Breast epithelium (tissue), 3 donors: ENCODE results near the gene FYB1.

Experiments used
- POLR2A ChIP-seq: fragments of 450-650 bp; IDR thresholded peaks from one replicate; pipeline ENCODE4 v1.6.1; 2016; ENCODE audit warnings: antibody characterized with exemption, mild to moderate bottlenecking, moderate library complexity
- POLR2AphosphoS5 ChIP-seq, 3 donors: sonication (generic); formaldehyde crosslinking; IDR thresholded peaks; one replicate each; pipeline ENCODE4 v1.6.1; 2017; ENCODE audit warnings: antibody characterized with exemption in 3 of 3
- TF ChIP-seq, protein P1 (sequence below), 3 donors: fragments of 450-650 bp; IDR thresholded peaks; one replicate each; pipeline ENCODE4 v1.5.1; 2016 to 2017; ENCODE audit warnings: antibody characterized with exemption in 3 of 3, mild to moderate bottlenecking in 3 of 3, moderate library complexity in 3 of 3

DNA sequence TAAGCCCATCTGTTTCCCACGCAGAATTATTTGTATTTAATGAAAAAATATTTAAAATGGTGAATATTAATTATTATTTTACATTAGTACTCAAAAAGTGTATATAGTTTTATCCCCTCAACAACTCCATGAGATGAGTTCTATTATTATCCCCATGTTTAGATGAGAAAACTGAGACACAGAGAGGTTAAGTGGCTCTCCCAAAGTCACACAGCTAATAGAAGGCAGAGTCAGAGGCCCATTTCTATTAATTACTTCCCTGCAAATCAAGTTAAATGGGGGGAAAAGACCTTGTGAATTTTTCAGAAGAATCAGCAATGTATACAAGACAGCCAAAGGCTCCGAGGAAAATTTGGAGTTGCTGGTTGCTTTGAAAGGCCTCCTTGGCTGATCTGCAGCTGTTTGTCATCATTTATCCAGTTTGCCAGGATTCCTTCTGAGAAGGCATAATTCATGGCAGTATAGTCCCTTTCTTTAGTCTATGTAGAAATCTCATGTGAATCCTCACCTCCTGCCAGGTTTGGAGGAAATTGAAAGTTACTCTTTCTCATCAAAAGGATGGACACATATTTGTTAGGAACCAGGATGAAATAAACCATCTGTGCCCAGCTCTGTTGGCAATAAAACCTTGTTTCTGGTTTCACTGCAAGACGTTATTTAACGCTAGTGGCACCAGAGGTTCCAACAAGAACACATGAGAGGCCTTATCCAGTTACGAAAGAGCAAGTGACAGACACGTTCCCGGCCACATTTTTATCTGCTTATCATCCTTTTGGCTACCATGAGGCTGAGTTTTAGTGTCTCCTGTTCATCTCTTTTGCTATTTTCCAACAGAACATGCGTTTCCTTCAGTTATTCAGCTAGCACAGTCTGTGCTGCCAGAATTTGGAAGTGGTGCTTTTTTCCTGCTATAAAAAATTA, 621 bp downstream of the FYB1 start:
- TF ChIP-seq POLR2A (no peak), POLR2AphosphoS5 (IDR thresholded peaks at IDR 0.05) (no peak)
- TF ChIP-seq, protein P1, sequence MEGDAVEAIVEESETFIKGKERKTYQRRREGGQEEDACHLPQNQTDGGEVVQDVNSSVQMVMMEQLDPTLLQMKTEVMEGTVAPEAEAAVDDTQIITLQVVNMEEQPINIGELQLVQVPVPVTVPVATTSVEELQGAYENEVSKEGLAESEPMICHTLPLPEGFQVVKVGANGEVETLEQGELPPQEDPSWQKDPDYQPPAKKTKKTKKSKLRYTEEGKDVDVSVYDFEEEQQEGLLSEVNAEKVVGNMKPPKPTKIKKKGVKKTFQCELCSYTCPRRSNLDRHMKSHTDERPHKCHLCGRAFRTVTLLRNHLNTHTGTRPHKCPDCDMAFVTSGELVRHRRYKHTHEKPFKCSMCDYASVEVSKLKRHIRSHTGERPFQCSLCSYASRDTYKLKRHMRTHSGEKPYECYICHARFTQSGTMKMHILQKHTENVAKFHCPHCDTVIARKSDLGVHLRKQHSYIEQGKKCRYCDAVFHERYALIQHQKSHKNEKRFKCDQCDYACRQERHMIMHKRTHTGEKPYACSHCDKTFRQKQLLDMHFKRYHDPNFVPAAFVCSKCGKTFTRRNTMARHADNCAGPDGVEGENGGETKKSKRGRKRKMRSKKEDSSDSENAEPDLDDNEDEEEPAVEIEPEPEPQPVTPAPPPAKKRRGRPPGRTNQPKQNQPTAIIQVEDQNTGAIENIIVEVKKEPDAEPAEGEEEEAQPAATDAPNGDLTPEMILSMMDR (IDR thresholded peaks at IDR 0.05): no peak
